ENCODE results near the gene ITGB5. TPM values are rescaled to one million over a fixed set of nuclear protein-coding genes. Genes with fewer than 3 reads are reported as not detected.
"Not testable (repeated sequence)": the region's sequence is repeated elsewhere in the genome, so short reads cannot be mapped to it uniquely, and the experiment has no call there.

ITGB5 gene
- polyA plus RNA-seq, 10 donors, result 14.3 to 62.0 (median 24.1) TPM

- DNase-seq, result peak in 2 of 3 donors; percentile 68 to 90
Measured at GRCh38 chr3:124791639-124792151, 95.5 kb downstream of the ITGB5 start.

- DNase-seq, result peak in 2 of 3 donors; percentile 50 to 86
Measured at GRCh38 chr3:124791142-124791541, 96.0 kb downstream of the ITGB5 start.

- DNase-seq, result not testable (repeated sequence)
Measured at GRCh38 chr3:124789103-124789502, 98.1 kb downstream of the ITGB5 start.

GRCh38 chr3:124788254-124788745 is 98.9 kb downstream of the ITGB5 start:
- DNase-seq, result no peak

GRCh38 chr3:124787476-124788195 is 99.5 kb downstream of the ITGB5 start:
- peak in 1 of 3 donors; percentile 72 for DNase-seq

GRCh38 chr3:124786511-124787241 is 100.5 kb downstream of the ITGB5 start:
- DNase-seq, result peak in 1 of 3 donors; percentile 56

GRCh38 chr3:124785973-124786372 is 101.2 kb downstream of the ITGB5 start:
- no peak for DNase-seq

GRCh38 chr3:124784686-124785382 is 102.3 kb downstream of the ITGB5 start:
- DNase-seq, result no peak

- DNase-seq, result no peak
Measured at GRCh38 chr3:124783696-124784095, 103.5 kb downstream of the ITGB5 start.

GRCh38 chr3:124782377-124782712 is 104.8 kb downstream of the ITGB5 start:
- DNase-seq, result not testable (repeated sequence)

GRCh38 chr3:124781476-124782376 is 105.4 kb downstream of the ITGB5 start:
- DNase-seq, result peak in 1 of 3 donors; percentile 58

- DNase-seq, result peak; percentile 82 to 95 (median 88)
Measured at GRCh38 chr3:124780761-124781475, 106.2 kb downstream of the ITGB5 start.

- DNase-seq, result peak; percentile 88 to 96 (median 91)
Measured at GRCh38 chr3:124780356-124780755, 106.8 kb downstream of the ITGB5 start.

GRCh38 chr3:124779751-124780191 is 107.4 kb downstream of the ITGB5 start:
- no peak for DNase-seq

GRCh38 chr3:124779116-124779515 is 108.0 kb downstream of the ITGB5 start:
- no peak for DNase-seq

- no peak for DNase-seq
Measured at GRCh38 chr3:124777762-124778470, 109.2 kb downstream of the ITGB5 start.

- no peak for DNase-seq
Measured at GRCh38 chr3:124776856-124777255, 110.3 kb downstream of the ITGB5 start.

GRCh38 chr3:124775877-124776276 is 111.3 kb downstream of the ITGB5 start:
- DNase-seq, result no peak

- DNase-seq, result no peak
Measured at GRCh38 chr3:124774841-124775402, 112.2 kb downstream of the ITGB5 start.
